Activated T-helper 1 cell treated with anti-CD3 and anti-CD28 coated beads, Interleukin-2, amount 50 U/mL, for 16 hours (primary cell): ENCODE results near the gene FKRP.

Source experiments
- DNase-seq, 2 donors: peaks; one replicate each; pipeline ENCODE4 v3.0.0-alpha.2; 2020; ENCODE audit warnings: low read depth in 1 of 2, low spot score in 1 of 2

Gene FKRP

GRCh38 chr19:46719629-46720502, 26.0 kb upstream of the FKRP start:
- DNase-seq = no peak

GRCh38 chr19:46720503-46721239, 25.2 kb upstream of the FKRP start:
- no peak for DNase-seq

DNA sequence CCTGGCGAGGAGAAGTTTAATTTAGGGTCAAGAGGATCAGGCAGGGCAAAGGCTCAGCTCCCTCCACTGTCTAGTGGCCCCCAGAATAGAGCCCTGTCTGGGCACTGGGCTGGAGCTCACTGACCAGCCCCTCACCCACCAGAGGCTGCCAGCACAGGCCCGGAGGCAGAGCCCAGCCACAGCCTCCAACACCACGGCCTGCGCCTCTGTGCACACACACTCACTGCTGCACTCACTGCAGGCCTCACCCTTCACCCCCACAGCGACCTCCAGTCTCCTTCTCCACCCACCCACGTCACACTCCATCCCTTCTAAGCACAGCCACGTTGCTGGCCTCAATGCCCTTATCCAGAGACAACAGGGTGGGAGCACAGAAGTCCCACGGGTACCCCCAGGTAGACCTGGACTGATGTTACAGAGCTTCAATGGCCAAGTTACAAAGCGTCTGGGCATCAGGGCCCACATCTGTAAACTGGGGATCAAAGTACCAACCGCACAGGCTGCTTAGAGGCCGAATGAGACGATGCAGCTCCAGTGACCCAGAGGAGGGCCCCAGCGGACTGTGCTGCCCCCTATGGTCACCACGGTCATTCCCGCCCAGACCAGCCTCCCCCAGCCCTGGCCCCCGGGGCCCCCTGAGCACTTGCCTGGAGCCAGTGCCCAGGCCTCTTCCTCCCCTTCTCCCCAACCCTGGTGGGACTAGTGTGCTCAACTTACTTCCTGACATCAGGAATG, 24.4 kb upstream of the FKRP start:
- DNase-seq = no peak

DNA sequence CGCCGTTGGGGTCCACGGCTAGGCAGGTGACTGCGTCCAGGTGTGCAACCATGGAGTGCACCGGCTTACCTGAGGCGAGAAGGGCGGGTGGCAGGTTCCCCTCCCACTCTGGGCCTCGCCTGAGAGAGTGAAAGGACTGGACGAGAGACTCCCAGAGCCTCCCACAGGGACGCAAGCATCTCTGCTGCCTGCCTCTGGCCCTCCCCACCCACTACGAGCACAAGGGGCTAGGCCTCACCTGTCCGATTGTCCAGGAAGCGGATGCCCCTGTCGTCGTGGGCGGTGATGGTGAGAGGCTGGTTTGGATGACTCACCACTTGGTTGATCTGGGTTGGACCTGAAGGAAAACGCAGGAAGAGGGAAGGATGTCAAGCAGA, 23.9 kb upstream of the FKRP start:
- no peak for DNase-seq

GRCh38 chr19:46722421-46723022, 23.3 kb upstream of the FKRP start:
- no peak for DNase-seq

DNA sequence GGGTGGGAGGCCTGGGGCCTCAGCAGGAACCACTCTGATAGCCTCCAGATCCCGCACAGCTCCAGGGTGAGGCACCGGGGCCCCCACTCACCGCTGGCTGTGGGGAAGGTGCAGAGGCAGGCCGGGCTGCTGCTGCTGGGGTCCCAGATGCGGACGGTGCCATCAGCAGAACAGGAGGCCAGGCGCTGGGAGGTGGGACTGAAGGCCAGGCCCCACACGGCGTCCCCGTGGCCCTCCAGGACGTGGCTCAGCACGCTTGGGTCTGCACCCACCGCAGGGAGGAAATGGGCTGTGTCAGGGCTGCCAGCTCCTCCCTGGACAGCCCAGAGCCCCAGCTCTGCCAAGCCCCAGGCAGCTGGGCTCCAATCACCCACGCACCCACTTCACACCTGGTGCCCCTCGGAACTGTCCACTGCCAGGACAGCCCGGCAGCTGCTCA, 22.8 kb upstream of the FKRP start:
- DNase-seq = no peak

DNA sequence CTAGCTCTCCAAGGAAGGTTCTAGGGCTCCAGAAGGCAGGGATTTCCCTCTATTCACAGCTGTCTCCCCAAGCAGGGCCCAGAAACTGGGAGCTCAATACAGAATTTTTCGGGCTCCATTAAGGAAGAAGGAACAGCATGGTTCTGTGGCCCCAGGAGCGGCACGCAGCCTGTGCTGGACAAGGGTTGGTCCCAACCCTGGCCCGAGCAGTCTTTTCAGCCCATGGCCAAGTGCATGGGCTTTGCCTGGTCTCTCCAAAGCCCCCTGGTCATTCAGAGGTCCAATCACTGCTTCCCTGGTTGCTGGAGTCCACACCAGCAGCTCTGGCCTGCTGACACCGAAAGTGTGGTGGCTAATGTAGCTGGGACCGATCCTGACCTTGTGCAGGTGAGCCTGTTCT, 22.4 kb upstream of the FKRP start:
- DNase-seq = no peak

GRCh38 chr19:46724468-46724867, 21.4 kb upstream of the FKRP start:
- DNase-seq = no peak

DNA sequence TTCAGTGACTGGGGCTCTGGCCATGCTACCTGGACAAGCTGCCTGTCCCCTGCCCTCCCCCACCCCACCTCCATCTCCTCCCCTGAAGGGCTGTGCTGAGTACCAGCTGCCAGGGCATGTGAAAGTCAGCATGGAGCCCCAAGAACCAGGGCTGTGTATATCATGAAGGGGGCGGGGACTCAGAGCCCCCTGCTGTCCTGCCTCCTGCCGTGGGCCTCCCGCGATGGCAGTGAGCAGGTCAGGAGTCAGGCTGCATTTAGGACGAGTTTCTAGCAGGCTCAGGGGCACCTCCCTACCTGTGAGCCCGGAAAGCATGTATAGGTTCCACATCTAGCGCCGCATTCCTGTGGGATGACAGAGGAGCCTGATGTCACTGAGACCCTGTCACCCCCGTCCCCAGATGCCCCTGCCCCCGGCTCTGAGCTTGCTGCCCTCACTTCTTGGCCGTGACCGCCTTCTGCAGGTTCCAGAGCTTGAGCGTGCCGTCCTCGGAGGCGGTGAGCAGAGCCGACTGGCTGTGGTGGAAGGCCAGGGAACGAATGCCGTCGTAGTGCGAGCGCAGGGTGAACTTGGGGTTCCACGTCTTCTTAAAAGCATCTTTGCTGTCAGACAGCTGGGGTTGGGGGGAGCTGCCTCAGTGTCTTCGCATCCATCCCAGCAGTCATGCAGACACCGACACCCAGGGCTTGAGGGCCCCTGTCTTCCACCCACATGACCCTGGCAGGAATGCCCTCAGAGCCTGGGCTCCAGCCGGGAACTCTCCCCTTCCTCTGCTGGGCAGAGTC, 20.6 kb upstream of the FKRP start:
- no peak for DNase-seq

DNA sequence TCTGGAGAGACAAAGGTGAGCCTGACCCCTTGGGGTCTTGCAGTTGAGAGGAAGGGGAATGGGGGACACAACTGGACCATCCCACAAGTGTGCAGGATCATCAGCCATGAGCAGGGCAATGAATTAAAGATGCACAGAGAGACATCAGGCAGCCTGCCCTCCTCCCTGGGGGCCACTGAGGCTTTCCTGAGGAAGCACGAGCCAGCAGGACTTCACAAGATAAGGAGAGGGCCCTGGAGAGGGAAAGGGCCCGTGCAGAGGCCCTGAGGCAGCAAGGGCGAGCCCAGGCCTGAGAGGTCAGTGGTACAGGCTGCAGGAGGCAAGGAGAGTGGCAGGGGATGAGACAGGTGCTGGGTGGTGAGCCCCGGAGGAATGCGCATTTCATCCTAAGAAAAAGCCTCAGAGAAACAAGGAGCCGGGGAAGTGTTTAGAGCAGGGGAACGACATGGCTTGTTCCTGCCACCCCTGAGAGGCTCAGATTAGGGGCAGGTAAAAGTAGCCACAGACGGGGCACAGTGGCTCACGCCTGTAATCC, 19.9 kb upstream of the FKRP start:
- no peak for DNase-seq

DNA sequence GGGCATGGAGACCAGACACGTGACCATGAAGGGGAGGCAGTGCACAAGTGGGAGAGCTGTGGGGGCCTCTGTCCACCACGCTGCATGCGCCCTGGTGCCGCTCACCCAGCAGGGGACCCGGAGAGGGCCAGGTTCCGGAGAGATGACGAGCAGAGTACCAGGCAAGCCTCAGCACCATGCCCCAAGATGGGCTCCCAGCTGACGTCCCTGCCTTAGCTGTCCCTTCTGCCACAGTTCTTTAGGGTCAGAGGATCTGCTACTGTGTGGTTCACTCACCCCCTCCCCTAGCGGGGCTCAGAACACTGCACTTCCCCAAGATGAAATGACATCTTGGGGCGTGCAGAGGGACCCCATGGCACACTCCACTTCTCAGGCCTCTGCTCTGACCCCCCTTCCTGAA, 19.3 kb upstream of the FKRP start:
- no peak for DNase-seq

DNA sequence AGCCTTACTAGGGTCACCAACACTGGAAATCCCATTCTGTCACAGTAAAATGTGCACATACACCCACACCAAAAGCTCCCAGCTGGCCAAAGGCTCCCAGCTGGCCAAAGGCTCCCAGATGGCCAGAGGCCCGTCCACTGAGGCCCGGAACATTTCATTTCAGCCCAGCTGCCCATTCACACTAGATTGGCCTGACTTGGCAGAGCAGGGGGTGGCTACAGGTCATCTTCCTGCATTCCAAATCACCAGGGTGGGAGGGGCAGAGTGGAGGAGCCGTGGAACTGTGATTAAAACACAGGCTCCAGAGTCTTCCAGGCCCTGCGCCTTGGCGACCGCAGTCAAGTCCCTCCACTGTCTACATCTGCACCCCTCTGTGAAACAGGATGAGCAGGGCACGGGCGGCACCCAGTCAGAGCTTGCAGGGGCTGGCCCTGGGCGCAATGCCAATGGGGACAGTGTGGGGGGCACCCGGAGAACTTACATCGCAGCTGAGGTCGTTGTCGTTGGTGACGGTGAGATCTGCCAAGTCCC, 18.8 kb upstream of the FKRP start:
- no peak for DNase-seq

DNA sequence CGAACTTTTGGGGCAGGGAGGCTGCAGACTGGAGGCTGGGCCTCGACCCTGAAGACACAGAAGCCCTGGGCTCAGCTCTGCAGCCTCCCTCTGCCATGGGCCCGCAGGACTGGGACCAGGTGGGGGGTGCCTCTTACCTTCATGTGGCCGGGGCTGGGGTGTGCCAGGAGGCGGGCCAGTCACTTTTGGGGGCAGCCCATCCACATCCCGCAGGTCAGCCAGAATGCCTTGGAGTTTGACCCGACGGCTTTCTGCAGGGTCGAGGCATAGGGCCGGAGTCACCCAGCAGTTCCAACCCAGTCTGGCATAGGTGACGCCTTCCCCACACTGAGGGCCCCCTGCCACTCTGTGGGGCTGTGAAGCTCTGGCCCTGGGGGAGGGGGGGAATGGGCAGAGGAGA, 18.1 kb upstream of the FKRP start:
- no peak for DNase-seq

DNA sequence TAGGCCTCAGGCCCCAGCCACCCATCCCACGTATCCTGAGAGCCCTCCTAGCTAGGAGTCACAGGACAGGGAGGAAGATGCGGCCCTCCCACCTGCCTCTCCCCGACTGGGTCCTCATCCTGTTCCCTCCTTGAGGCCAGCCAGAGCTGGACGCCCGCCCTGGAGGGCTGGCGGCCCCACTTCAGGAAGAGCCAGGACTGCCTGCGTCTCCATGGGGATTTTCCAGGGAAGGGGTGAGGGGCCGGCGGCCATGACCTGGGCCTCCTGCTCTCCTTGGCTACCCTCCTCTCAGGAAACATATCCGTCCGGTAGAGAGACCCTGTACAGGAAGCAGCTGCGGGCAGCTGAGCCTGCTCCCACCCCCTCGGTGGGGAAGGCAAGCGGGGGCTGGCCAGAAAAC, 17.6 kb upstream of the FKRP start:
- no peak for DNase-seq

DNA sequence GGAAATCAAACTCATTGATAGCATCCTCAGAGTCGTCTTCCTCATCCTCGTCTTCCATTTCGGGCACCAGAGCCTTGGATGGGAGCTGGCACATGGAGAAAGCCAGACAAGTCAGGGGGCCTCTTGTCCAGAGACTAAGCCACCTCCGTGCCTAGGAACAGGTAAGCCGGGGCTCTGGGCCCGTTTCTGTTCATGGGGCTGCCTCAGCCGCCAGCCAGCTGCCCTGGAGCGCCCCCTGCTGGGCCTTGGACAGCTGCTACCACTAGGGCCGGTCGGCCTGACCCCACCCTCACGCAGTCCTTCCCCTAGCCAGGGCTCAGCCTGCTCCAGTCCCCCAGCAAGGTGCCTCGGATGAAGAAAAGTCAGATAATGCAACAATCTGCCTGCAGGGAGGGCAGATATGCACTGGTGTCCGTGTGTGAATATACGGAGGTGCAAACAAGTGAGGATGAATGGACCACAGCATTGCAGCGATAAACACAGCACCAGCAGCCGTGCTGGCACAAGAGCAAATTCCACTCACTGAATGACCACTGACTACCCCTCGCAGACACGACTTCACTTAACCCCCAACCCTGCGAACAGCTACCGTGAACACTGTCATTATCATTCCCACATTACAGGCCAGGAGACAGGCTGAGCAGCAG, 17.0 kb upstream of the FKRP start:
- peak; percentile 72 to 75 for DNase-seq

GRCh38 chr19:46729696-46730095, 16.2 kb upstream of the FKRP start:
- DNase-seq = no peak

DNA sequence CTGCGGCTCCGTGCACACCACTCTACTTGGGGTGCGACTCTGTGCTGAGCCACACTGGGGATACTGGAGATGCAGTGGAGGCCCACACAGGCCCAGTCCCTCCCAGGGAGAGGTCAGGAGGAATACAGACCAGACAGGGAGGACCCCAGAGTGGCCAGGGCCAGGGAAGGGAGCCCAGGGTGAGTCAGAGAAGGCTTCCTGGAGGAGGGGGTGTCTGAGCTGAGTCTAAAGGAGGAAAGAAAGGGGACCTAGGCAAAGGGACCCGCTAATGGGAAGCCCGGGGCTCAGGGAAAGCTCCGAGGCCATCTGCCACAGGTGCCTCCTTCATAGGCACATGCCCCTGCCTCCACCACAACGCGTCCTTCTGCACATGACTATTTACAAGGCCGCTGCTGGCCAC, 15.7 kb upstream of the FKRP start:
- no peak for DNase-seq

DNA sequence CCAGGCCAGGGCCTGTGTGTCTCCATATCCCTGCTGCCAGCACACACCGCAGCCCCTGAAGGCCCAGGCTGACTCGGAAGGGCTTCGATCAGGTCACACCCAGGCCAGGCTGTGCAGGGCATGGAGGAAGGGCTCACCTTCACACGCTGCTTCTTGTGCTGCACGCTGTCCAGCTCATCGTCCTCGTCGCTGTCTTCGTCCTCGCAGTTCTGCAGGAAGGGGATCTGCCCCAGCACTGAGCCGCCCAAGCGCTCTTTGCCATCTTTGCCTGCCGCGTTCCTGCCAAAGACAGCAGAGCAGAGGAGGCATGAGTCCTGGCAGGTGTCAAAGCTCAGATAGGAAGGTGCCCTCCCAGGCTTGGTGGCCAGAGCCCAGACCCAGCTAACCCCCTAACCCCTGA, 15.3 kb upstream of the FKRP start:
- DNase-seq = no peak

DNA sequence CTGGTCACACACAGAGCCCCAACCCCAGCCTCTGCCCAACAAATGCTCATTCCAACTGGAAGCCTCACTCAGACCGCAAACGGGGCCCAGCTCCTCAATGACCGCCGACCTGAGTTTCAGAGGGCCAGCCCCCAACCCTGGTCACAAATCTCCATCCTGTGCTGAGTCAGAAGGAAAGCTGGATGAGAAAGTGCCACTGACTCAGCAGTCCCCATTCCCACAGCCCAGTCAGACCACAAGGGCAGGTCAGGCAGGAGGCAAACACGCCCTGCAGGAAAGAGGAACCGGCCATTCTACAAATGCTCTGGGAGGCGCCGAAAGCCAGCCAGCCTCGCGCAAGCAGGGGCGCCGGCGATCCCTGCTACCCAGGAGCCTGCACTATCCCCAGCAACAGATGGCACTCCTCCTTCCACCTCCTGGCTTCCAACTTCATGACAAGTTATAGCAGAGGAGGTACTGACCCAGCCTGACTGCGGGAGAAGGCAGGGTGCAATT, 14.8 kb upstream of the FKRP start:
- DNase-seq = no peak

DNA sequence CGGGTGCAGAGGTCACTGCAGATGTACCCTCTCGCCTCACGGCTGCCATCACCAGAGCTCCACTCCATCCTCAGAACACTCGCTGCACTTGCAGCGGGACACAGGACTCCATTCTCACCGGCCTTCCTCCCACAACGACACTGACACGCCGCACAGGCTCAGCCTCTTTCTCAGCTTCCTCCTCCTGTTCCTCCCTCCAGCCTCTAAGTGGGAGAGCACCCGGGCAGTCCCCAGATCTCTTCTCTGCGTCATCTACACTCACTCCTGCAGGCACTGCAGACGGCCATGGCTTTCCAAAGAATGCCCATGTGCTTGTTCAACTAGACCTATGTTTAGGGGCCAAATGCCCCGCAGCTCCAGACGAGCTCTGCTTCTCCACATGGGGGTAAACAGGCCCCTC, 14.3 kb upstream of the FKRP start:
- no peak for DNase-seq
